ENCODE results near the gene CRY2. TPM values are rescaled to one million over a fixed set of nuclear protein-coding genes. Genes with fewer than 3 reads are reported as not detected.

The CRY2 gene
- total and polyA plus RNA-seq, 2 of the 8 experiments (the other 6 are each of a cell fraction or from before 2014, with no cell fraction given): 8.0 to 9.4 TPM

- peaks cover 2 to 13% of the 10 kb centered on the region in 2 experiments for H4K20me1 ChIP-seq (replicated peaks in 1 of 2; ENCODE audit: control insufficient read depth in 1 of 2, insufficient read depth in 2 of 2, low read length in 2 of 2)
- H2BK12ac ChIP-seq (ENCODE audit: low read depth, low read length): no peak overlapping the region
- H3K79me2 ChIP-seq (ENCODE audit: control insufficient read depth in 1 of 2, insufficient read depth in 2 of 2, low read length in 2 of 2): 0 out of 4 replicates have a peak, but pooled peaks cover 0 to 5% of the 10 kb centered on the region in 2 experiments
- H3K36me3 ChIP-seq (ENCODE audit: control insufficient read depth in 2 of 4, insufficient read depth in 4 of 4, low read length in 3 of 4): no peaks in the 10 kb centered on the region
- H3K79me1 ChIP-seq (ENCODE audit: low read depth, low read length): peaks cover 2% of the 10 kb centered on the region; the same call in 1 of the 2 replicates
- no peak overlapping the region for H2AFZ ChIP-seq (ENCODE audit: low read length)
- FAIRE-seq (no peak), DNase-seq (ENCODE audit: low read depth in 1 of 2, low spot score in 2 of 2) (no peak)
- no peak overlapping the region for H3K9ac ChIP-seq (replicated peaks in 1 of 4; ENCODE audit: extremely low read depth in 1 of 4, low read depth in 3 of 4, low read length in 3 of 4)
- WGBS, 2 experiments (ENCODE audit: extremely low coverage in 1 of 2, insufficient coverage in 1 of 2, insufficient read length in 1 of 2, insufficient replicate concordance in 2 of 2, low coverage in 1 of 2, low lambda C conversion rate in 2 of 2, missing lambda C conversion rate in 1 of 2): 94% methylated on average over 2 of the region's 2 CpGs; no CpG with 5 or more reads in 1 of the 2 experiments
- H3K27ac ChIP-seq (ENCODE audit: low read depth, low read length): no peak overlapping the region
- H4K8ac ChIP-seq (ENCODE audit: extremely low read depth, insufficient read depth, low read length): no peak overlapping the region
- POLR2A ChIA-PET (ENCODE audit: partially characterized antibody): interaction anchor here (1.0 kb wide), 1 partner anchor 9 kb away, joined by 3 read pairs; no protein-coding TSS in a partner anchor
- no peak overlapping the region for H3K23ac ChIP-seq (ENCODE audit: insufficient read length)
- H2BK120ac ChIP-seq (replicated peaks; ENCODE audit: low read depth, low read length): no peak overlapping the region
- no peak overlapping the region for H2BK15ac ChIP-seq (ENCODE audit: low read length)
- H2AK5ac ChIP-seq (ENCODE audit: low read depth, low read length): no peak overlapping the region
- H4K5ac ChIP-seq (ENCODE audit: insufficient read length, low read depth, low read length): no peak overlapping the region
- no peak overlapping the region for H3K18ac ChIP-seq (ENCODE audit: extremely low read depth, low read length)
- peaks cover 8 to 35% (median 16%) of the 10 kb centered on the region in 4 experiments for H3K4me1 ChIP-seq (replicated peaks in 1 of 4; ENCODE audit: control insufficient read depth in 3 of 4, insufficient read depth in 4 of 4, low read length in 3 of 4)
- H2BK20ac ChIP-seq (ENCODE audit: low read length): no peak overlapping the region
- CTCF ChIA-PET (ENCODE audit: partially characterized antibody): interaction anchor here (0.6 to 1.9 kb wide), 10 partner anchors 8 to 1006 kb away, joined by 3 to 5 read pairs (median 3); no protein-coding TSS in a partner anchor
- no peak overlapping the region for H3K4me3 ChIP-seq (ENCODE audit: extremely low read depth in 1 of 4, insufficient read depth in 2 of 4, low read depth in 3 of 4, low read length in 4 of 4)
- H3K4ac ChIP-seq (replicated peaks; ENCODE audit: insufficient read length, low read depth, low read length): no peak overlapping the region
- no peaks in the 10 kb centered on the region for H3K9me3 ChIP-seq (ENCODE audit: insufficient read depth in 2 of 2, low read depth in 1 of 2, low read length in 1 of 2)
- H3K4me2 ChIP-seq (ENCODE audit: insufficient read depth in 1 of 2, low read depth in 2 of 2, low read length in 2 of 2): no peak overlapping the region
- H3K56ac ChIP-seq (replicated peaks; ENCODE audit: insufficient read length, low read depth, low read length): no peak overlapping the region
- no peak overlapping the region for H2BK5ac ChIP-seq (ENCODE audit: low read depth, low read length)
- H3K14ac ChIP-seq (ENCODE audit: insufficient read length): no peak overlapping the region
- H4K91ac ChIP-seq (replicated peaks; ENCODE audit: insufficient read length, low read length): no peak overlapping the region
- peaks cover 2% of the 10 kb centered on the region; the same call in 1 of the 2 replicates for H3K23me2 ChIP-seq (ENCODE audit: low read depth, low read length)
- H3K27me3 ChIP-seq (replicated peaks in 1 of 4; ENCODE audit: control insufficient read depth in 3 of 4, extremely low read depth in 1 of 4, insufficient read depth in 3 of 4, low read length in 3 of 4): peaks cover 4 to 20% (median 10%) of the 10 kb centered on the region in 4 experiments; a peak in 6 of 7 replicates
- TF ChIP-seq, protein P1, sequence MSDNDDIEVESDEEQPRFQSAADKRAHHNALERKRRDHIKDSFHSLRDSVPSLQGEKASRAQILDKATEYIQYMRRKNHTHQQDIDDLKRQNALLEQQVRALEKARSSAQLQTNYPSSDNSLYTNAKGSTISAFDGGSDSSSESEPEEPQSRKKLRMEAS (IDR thresholded peaks at IDR 0.05): no peak
- TF ChIP-seq JUN (IDR thresholded peaks at IDR 0.05; ENCODE audit: low read depth, low read length) (no peak), CTBP2 (IDR thresholded peaks at IDR 0.05; ENCODE audit: borderline replicate concordance, insufficient read depth, insufficient read length, low read length) (no peak), E2F6 (IDR thresholded peaks at IDR 0.05) (no peak), RAD21 (IDR thresholded peaks at IDR 0.05 in 1 of 2, conservative IDR thresholded peaks at IDR 0.05 in 1 of 2; ENCODE audit: low read depth in 2 of 2, low read length in 2 of 2) (no peak), CHD2 (IDR thresholded peaks at IDR 0.05; ENCODE audit: low read length) (no peak), HDAC2 (IDR thresholded peaks at IDR 0.05; ENCODE audit: borderline replicate concordance in 1 of 2, low read depth in 2 of 2, low read length in 2 of 2) (no peak), JUND (IDR thresholded peaks at IDR 0.05; ENCODE audit: low read length) (no peak), SP1 (IDR thresholded peaks at IDR 0.05; ENCODE audit: low read depth, low read length) (no peak)
- TF ChIP-seq, protein P2, sequence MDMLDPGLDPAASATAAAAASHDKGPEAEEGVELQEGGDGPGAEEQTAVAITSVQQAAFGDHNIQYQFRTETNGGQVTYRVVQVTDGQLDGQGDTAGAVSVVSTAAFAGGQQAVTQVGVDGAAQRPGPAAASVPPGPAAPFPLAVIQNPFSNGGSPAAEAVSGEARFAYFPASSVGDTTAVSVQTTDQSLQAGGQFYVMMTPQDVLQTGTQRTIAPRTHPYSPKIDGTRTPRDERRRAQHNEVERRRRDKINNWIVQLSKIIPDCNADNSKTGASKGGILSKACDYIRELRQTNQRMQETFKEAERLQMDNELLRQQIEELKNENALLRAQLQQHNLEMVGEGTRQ (IDR thresholded peaks at IDR 0.05; ENCODE audit: low read length): no peak
Observed at GRCh38 chr11:45850446-45850845, 3.2 kb downstream of the CRY2 start.

All from H1 (cell line).